NCI-H1048 (cell line): ENCODE data around the gene CAB39L.
"Not testable (repeated sequence)": the region's sequence is repeated elsewhere in the genome, so short reads cannot be mapped to it uniquely, and the experiment has no call there.

ENCODE experiments used
- DNase-seq: peaks from one replicate; lab custom pipeline; 2025; lab: John Stamatoyannopoulos, UW

Gene CAB39L

DNA sequence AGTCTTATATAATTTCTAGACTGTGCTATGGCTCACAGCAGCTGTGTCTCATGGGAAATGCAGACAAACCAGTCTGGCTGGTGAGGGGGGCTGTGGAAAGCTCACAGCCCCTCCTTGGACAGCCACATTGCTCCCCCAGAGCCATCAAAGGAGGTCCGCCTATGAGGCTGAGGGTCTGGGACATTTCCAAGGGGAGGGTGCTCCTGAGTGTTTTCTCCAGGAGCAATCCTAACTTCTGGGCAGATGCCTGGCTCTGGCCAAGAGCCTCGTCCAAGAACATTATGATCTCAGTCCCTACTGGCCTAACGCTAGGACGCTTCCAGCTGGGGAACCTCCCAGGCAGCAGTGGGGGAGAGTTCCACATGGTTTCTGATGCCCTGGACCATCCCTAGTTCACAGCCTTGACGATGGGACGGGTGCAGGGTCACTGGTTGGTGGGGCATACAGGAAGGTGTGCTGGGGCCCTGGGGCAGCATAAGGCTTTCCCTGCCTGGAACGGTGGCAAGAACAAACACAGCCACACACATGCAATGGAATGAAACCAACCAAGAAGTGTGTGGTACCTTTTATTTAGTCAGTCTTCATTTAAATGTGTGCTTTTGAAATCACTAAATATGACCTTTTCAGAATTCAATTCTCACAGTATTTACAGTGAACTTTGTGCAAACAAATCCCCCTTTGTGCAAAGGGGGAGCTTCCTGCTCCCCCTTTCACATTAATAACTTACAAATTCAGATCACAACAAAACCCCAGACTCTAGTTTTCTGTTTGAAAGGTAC, 135.6 kb downstream of the CAB39L start:
- DNase-seq, result no peak

DNA sequence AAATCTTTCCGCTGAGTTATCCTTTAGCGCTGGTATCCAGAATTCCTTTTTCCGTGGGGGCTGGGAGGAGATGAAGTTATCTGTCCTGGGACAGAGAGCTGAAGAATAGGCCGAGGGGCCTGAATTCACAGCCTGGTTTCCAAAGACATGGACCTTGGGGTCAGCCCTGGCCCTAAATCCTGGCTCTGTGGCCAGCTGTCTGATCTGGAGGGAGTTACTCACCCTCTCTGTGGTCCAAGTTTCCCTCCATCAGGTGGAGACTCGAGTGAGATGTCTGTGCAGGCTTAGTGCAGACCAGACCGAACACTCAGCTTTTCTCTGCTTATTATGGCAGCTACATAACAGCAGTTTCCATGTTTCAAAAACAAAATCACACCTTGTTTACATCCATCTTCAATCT, 136.5 kb downstream of the CAB39L start:
- DNase-seq, result no peak

DNA sequence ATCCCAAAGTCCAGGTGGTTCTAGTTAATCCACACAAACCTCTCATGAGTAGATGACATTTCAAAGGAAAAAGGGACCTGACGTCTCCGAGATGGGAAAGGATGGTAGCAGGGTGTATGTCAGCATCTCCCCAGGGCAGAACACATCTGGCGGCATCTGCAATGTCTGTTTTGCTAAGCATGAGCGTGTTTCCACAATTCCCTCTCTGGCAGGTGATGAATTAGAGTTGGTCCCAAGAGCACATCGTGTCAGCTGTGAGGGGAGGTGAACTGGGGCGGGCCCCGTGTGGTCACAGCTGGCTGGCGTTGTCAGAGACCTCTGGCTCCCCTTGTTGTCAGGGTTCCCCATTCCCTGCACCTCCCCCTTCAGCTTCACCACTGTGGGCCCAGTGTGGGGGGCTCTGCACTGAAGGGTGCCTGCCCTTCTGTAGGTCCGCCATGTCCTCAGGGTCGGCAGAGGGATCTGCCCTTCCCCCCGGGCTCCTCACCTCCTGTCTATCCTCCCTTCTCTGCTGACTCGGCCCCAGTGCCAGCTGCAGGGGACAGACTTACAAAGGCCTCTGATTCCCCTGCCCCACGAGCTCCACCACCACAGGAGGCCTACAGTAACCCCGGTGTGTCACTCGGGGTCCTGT, 138.0 kb downstream of the CAB39L start:
- DNase-seq, result no peak

DNA sequence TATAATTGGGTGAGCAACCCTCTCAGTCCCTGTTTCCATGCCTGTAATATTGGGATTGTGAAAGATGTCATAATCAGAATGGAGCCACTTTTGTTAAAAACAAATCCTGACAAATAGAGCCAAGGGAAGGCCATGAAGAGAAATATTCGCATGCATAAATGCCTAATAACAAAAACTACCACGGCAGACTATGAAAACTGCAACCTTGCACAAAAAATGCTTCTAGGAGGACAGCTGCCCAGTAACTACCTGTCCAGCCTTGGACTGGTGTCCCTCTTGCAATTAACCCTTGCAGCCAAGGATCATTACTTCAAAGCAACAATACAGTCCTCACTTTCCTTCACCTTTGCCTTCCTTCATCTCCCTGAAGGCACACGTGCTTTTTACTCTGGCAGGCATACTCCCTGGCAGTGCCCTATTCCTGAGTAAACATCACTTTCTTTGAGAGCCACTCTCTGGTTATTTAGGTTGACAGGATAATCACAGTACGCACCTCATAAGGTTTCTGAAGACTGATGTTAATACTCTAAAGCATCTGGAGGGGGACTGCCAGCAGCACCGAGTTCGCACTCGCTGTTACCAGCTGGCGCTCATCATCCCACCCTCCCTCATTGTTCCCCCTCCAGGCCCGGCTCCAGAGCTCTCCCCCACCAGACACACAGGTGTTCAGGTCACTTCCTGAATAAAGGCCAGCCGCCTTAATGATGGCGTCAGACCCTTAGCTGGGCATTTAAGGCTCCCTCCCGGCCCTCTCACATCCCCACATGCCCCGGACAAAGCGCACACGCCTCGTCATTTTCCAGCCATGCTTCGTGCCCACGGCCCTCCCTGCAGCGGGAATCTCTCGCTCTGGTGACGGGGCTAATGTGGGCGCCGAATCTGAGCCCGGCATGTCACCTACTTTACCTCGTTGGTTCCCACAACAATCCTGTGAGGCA, 138.8 kb downstream of the CAB39L start:
- no peak for DNase-seq

DNA sequence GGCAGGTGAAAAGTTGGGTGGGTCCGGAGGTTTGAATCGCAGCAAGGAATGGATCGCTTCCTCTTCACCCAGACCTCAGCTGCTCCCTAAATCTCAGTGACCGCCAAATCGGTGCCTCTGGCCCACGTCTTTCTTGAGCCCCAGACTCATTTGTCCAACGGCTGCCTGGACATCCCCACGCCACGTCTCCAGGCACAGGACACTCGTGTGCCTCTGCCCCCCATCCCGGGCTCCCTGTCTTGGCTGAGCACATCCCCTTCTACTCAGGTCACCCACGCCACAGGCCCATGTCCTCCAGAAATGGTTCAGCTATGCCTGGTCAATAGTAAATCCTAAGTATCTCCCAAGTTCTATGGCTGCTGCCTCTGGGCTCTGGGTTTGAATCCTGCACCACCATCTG, 139.5 kb downstream of the CAB39L start:
- DNase-seq, result no peak

DNA sequence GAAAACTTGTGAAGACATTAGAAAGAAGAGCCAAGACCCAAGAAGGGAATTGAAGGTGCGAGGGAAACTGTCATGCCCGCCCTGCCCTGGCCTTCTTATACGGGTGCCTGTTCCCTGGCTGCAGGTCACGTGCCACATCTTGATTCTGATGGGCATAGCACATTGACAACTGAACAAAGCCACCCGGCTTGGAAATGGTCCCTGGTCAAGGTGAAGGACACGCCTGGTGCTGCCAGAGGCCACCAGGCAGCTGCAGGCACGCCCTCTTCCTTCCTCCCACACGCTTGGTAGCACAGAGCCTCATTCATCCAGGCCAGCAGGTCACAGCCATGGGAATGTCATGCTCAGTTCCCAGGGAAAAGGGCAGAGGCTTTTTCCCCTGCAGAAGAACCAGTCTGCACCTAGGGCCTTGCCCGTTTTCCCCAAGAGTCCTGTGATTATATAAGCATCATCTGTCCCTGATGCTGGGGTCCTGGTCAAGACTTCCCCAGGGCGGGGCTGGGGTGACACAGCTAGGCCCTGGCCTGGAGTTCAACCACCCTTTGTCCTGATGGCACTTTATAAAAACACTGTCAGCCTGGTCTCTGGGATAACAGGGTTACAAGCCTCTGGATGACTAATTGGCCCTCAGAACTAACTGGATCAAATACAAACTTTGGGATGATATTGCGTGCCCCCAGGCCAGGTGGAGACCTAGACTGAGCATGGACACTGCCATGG, 140.2 kb downstream of the CAB39L start:
- no peak for DNase-seq

DNA sequence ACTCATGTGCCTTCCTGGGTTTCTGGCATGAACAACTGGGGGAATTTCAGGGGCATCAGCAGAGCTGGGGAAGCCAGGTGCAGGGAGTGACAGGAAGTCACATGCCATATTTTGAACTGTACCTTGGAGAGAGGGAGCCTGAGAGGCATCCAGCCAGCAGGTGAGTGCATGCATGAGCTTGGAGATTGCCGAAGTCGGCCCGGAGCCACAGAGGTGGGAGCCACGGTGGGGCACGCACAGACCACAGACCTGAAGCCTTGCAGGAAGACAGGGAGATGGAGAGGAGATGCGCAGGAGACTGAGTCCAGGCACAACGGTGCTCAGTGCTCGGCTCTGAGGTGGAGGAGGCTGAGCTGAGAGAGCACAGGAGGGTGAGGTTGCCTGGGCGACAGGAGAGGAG, 141.0 kb downstream of the CAB39L start:
- no peak for DNase-seq

DNA sequence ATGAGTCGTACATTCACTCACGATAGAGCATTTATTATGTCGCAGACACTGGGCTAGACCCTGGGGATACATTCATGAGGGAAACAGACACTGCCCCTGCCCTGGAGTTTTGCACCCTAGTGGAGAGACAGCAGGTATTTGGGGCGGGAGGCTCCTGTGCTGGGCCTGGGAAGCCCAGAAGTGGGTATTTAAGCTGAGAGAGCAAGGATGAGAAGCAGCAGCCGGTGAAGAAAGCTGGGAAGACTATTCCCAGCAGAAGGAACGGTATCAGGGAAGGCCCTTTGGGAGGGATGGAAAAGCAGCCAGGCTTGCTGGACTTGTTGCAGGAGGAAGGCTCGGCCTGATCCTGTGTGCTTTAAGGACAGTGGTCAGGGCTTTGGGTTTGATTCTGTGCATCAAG, 141.6 kb downstream of the CAB39L start:
- no peak for DNase-seq

DNA sequence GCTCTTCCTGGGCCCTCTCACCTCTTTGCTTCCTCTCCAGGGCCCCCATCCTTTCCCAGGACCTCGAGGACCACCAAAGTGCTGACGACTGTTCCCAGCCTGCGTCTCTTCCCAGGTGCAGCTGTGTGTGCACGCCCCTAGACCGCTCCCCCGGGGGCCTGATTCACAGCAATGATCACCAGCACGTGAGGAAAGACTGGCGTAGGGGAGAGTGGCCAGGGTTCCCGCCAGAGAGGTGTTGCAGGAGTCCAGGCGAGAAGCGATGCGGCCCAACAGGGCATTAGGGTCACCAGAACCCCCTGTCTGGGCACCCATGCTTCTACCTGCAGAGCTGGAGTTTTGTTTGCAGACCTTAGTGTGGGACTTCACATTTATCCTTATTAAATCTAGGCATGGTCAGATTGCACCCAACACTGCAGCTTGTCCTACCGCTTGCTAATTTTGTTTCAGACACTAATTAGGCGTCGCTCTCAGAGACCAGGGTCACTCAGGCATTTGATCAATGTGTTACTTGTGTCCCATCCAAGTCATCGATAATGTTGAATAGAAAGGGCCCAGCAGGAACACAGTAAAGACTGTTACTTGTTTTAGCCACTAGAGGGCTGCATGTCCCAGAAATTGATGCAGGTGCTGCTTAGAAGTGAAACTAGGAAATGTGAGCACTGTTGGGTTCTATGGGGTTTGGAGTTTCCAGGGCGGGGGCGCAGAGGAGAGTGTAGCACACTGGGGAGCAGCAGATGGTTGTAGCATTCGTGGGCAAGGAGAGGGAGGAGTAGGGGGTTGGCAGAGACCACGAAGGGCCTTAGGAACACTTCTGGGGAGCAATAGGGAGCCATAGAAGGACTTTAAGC, 142.9 kb downstream of the CAB39L start:
- no peak for DNase-seq

DNA sequence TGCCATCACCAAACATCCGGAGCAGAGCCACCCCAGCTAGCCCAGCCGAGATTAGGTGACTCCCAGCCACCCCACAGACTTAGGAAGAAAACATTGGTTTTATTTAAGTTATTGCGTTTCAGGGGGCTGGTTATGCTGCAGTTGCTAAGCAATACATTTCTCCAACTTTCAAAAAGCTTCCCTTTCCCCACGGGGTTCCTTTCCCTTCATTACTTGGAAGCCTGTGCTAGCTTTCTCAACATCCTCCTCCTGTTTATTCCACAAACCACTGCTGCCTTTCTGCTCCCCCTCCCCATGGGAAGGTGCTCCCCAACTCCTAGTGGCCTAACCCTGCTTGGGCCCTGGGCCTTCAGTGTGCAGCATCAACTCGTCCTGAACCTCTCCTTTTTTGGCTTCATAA, 143.6 kb downstream of the CAB39L start:
- no peak for DNase-seq

DNA sequence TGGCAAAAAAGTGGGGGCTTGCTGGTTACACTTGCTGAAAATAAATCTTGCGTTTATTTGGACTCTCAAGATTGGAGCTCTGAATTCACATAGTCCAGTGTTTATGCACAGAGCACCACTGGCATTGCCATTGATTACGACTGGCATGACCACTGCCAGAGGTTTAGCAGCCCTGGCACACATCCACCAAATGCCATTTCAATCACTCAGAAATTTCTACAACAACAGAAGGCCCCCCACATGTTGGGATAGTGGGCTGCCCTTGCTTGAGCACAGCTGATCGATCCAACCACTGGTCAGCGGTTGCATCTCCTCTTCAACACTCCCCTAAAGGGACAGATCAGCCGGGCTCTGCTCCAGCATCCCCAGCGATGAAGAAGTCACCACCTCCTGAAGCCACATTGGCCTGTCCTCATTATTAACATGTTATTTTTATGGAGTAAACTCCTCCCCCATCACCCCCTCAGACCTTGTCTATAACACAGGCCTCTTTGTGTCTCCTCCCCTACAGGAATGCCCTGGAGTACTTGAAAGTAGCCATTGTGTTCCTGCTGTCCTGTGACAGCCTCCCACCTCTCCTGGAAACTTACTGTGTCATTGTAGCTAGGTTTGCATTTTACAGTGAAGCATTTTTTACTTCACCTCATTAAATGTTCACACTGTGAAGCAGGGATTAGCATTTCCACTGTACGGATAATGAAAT, 144.8 kb downstream of the CAB39L start:
- DNase-seq, result peak; percentile 2

DNA sequence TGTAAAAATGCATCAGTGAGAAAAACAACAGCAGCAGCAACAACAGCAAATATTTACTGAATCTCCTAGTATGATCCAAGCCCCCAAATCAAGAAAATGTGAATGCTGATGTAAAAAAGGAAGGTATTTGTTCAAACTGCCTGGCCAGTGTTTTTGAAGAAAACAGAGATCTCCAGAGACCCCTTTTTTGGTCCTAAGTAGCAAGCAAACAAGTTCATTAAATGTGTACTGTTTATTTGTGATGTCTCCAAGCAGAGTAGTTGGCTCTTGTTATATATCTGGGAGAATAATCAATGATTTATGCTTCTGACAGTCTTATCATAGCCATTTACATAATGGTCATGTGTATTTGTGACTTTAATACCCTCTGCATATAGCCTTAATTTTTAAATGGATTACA, 145.4 kb downstream of the CAB39L start:
- no peak for DNase-seq

DNA sequence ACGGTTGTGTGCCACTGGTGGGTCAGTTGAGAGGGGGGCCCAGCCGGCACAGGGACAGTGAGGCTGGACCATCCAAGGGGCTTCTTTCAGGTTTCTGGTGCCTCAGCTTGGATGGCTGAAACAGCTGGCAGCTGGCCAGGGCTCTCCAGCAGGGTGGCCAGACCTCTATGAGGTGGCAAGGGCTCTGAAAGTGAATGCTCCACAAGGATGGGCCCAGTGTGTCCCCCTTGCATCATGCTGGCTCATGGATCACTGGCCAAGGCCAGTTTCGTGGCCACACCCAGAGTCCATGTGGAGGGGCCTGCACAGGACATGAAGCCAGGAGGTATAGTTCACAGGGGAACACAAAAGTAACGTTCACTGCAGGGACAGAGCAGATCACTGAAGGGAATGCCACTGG, 146.5 kb downstream of the CAB39L start:
- DNase-seq, result no peak

DNA sequence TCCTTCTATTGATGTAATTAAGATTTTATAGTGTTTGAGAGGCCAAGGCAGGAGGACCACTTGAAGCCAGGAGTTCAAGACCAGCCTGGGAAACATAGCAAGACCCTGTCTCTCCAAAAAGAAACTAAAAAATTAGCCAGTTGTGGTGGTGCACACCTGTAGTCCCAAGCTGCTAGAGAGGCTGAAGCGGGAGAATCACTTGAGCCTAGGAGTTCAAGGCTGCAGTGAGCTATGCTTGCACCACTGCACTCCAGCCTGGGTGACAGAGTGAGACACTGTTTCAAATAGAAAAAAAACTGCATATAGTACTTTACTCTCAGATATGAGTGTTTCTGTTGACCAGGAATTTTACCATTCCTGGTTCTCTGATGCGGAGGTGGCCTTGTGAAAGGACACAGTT, 147.2 kb downstream of the CAB39L start:
- no peak for DNase-seq

DNA sequence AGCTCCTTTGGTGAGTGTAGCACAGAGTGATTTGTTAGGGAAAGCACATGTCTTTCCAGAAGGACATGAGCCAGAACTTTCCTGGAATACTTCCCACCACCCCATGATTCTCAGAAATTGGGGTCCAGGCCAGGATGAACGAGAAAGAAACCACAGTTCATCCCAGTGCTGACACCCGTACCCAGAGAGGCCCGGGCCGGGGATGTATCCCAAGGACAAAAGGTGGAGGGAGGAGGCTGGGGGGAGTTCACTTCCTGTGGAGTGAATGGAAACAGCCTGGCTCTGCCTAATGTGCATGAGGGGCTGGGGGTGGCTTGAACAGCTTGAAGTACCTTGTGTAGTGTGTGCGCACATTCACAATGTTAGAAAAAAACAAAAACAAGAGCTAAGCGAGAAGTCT, 148.6 kb downstream of the CAB39L start:
- no peak for DNase-seq

DNA sequence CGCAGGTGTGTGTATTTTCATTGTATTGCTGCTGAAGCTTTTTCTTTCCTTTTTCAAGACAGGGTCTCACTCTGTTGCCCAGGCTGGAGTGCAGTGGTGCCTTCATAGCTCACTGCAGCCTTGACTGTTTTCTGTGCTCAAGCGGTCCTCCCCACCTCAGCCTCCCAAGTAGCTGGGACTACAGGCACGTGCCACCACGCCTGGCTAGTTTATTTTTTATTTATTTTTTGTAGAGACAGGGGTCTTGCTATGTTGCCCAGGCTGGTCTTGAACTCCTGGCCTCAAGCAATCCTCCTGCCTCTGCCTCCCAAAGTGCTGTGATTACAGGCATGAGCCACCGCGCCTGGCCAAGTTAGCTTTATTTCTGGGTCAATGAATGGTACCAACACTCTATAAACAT, 149.1 kb downstream of the CAB39L start:
- not testable (repeated sequence) for DNase-seq

DNA sequence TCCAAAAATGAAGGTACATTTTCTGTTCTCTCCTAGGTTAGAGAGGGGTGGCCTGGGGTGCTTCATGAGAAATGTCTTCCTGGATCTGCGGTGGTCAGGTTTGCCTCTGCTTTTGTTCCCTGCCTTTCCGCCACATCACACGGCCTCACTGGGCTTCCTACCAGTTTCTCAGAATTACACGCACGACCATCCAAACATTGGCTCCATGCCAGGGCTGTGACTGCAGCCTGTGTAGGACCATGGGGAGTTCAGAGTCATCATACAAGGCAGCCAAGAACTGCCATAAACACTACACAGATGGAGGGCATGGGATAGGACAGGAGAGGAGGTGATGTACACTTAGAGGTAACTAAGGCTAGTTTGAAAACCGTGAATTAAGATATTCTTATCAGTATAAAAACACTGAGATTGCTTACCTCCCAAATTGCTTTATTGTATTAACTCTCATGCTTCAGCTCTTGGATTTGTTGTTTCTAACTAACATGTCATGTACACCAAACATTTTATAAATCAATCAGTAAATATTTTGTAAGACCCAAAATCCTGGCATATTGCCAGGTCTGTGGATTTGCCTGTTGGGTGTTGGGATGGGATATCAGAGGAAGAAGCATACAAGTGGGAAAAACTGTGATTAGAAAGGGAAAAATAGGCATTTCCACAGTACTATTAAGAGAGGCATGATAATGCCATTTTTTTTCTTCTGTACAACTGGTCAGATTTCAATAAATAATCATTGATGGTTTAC, 150.9 kb downstream of the CAB39L start:
- DNase-seq, result no peak

DNA sequence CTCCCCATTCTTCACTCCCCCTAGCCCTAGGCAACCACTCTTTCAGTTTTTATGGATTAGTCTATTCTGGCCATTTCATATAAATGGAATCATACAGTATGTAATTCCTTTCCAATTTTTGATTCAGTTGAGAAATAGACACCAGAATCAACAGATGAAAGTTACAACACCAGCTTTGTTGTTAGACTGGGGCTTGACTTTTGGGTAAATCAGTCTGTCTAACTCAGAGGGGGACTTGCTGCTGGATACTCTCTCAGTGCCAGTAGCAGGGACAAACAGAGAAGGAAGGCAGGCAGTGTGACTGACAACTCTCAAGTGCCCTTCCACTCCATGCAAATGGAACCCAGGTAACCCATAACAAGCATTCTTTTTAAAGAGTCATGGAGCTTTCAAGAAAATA, 155.4 kb downstream of the CAB39L start:
- no peak for DNase-seq

DNA sequence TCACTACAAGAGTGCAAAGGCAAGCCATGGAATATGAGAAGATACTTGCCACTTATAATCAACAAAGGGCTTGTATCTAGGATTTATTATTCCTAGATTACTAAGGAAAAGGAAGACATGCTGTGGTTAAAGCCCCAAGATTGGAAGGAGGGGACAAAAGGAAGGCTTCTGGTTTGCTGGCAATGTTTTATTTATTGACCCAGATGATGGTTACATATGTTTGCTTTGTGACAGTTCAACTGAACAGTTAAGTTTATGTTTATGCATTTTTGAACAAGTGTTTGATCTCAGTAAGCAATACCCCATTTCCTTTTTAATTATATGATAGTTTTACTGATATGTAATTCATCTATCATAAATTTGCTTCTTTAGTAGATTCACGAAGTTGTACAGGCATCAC, 155.9 kb downstream of the CAB39L start:
- no peak for DNase-seq

DNA sequence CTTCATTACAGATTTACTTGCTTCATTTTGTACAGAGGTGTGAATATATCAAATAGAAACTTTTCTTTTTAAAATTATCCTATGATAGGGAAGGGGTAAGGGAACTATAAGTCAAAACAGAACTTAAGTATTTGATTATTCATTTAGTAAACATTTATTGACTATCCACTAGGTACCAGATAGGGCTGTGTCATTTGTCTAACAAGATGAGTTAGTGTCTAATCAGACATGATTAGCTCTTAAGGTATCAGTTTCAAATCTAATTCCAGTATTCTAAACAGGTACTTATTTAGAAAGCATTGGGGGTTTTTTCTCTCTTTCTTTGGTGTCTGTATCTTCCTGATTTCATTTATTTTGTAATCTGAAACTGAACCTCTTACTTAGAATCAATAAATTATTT, 164.0 kb downstream of the CAB39L start:
- DNase-seq, result no peak
